IMR-90 (cell line): Measurements from ENCODE around the gene HNF1B. TPM values are rescaled to one million over a fixed set of nuclear protein-coding genes. Genes with fewer than 3 reads are reported as not detected.
A peak's percentile ranks its signal among the peaks of the same experiment; 100 is the strongest.

Source experiments
- ATAC-seq: fragments of 200-7000 bp; cut with Tn5 transposase; 2 replicates; pipeline ENCODE4 v1.9.1; 2020; ENCODE audit warnings: low read depth, mild to moderate bottlenecking, moderate library complexity
- BruUV-seq: library from RNA; stranded (reverse); fragments of 400-500 nt; replicated peaks from 2 replicates; lab custom pipeline; 2021; lab: Mats Ljungman, UMichigan
- CTCF ChIA-PET: fragments of 300-600 bp; formaldehyde crosslinking; extraction: SDS; loops from one replicate; lab custom pipeline; 2021; ENCODE audit warnings: antibody characterized with exemption; lab: Yijun Ruan, JAX
- POLR2A ChIA-PET: fragments of 300-600 bp; sonication (Branson Sonifier 250); formaldehyde crosslinking; loops from one replicate; lab custom pipeline; 2022; ENCODE audit warnings: antibody characterized with exemption; ENCODE audit not compliant: unreplicated experiment; lab: Charles Lee
- DNase-seq: peaks from one replicate; pipeline ENCODE4 v3.0.0; 2013
- H2AFZ ChIP-seq: replicated peaks from 2 replicates; pipeline ENCODE3; 2013; ENCODE audit warnings: low read length, mild to moderate bottlenecking; ENCODE audit not compliant: poor library complexity
- H2AK5ac ChIP-seq: 2 replicates; pipeline ENCODE4 v1.6.1; 2013; ENCODE audit warnings: low read depth, low read length, inconsistent platforms
- H2AK9ac ChIP-seq: replicated peaks from 2 replicates; pipeline ENCODE3; 2013; ENCODE audit warnings: mild to moderate bottlenecking, low read depth, low read length, moderate library complexity; ENCODE audit not compliant: poor library complexity
- H2BK120ac ChIP-seq: 2 replicates; pipeline ENCODE4 v1.6.1; 2013; ENCODE audit warnings: low read depth, low read length, inconsistent platforms
- H2BK15ac ChIP-seq: 3 replicates; pipeline ENCODE4 v1.6.1; 2013; ENCODE audit warnings: low read depth, low read length, inconsistent platforms
- H2BK20ac ChIP-seq: 2 replicates; pipeline ENCODE4 v1.6.1; 2013; ENCODE audit warnings: low read depth, mild to moderate bottlenecking, inconsistent platforms, low read length, moderate library complexity
- H2BK5ac ChIP-seq: 2 replicates; pipeline ENCODE4 v1.6.1; 2013; ENCODE audit warnings: mild to moderate bottlenecking, low read depth, low read length, inconsistent platforms; ENCODE audit not compliant: poor library complexity, severe bottlenecking
- H3K14ac ChIP-seq: replicated peaks from 2 replicates; pipeline ENCODE4 v1.6.1; 2013; ENCODE audit warnings: low read depth, low read length, inconsistent platforms
- H3K18ac ChIP-seq: 2 replicates; pipeline ENCODE4 v1.6.1; 2013; ENCODE audit warnings: low read depth, low read length, control low read depth
- H3K23ac ChIP-seq: 2 replicates; pipeline ENCODE4 v1.6.1; 2013; ENCODE audit warnings: low read depth, low read length, inconsistent platforms
- H3K27ac ChIP-seq: 2 replicates; pipeline ENCODE4 v1.5.1; 2013; ENCODE audit warnings: mild to moderate bottlenecking, control low read depth, low read length; ENCODE audit not compliant: insufficient read depth
- H3K27me3 ChIP-seq: 2 replicates; pipeline ENCODE4 v1.6.1; 2013; ENCODE audit warnings: low read length; ENCODE audit not compliant: control insufficient read depth, insufficient read depth
- H3K36me3 ChIP-seq: 2 replicates; pipeline ENCODE4 v1.6.1; 2013; ENCODE audit warnings: low read length, mixed read lengths; ENCODE audit not compliant: control insufficient read depth, insufficient read depth
- H3K4ac ChIP-seq: 2 replicates; pipeline ENCODE4 v1.6.1; 2013; ENCODE audit warnings: low read depth, low read length, inconsistent platforms
- H3K4me1 ChIP-seq: 2 replicates; pipeline ENCODE4 v1.6.1; 2013; ENCODE audit warnings: low read length, mixed read lengths; ENCODE audit not compliant: control insufficient read depth, insufficient read depth
- H3K4me2 ChIP-seq: 2 replicates; pipeline ENCODE4 v1.6.1; 2013; ENCODE audit warnings: low read depth, mild to moderate bottlenecking, control low read depth, low read length, moderate library complexity
- H3K4me3 ChIP-seq: 2 replicates; pipeline ENCODE4 v1.5.1; 2013; ENCODE audit warnings: low read depth, mild to moderate bottlenecking, control low read depth, low read length, moderate library complexity; ENCODE audit not compliant: insufficient read depth
- H3K56ac ChIP-seq: 2 replicates; pipeline ENCODE4 v1.6.1; 2013; ENCODE audit warnings: low read length, inconsistent platforms; ENCODE audit not compliant: insufficient read depth; ENCODE audit errors: extremely low read depth
- H3K79me1 ChIP-seq, 2 experiments: 2 replicates each; pipeline ENCODE4 v1.6.1; 2013; ENCODE audit warnings: low read length in 2 of 2, inconsistent platforms in 1 of 2, low read depth in 1 of 2
- H3K9ac ChIP-seq: 2 replicates; pipeline ENCODE4 v1.6.1; 2013; ENCODE audit warnings: low read depth, low read length, control low read depth
- H3K9me1 ChIP-seq: 2 replicates; pipeline ENCODE4 v1.6.1; 2013; ENCODE audit warnings: low read length, inconsistent platforms; ENCODE audit not compliant: insufficient read depth
- H3K9me3 ChIP-seq: 2 replicates; pipeline ENCODE4 v1.6.1; 2013; ENCODE audit warnings: low read length; ENCODE audit not compliant: control insufficient read depth, insufficient read depth
- H4K20me1 ChIP-seq: 2 replicates; pipeline ENCODE4 v1.6.1; 2013; ENCODE audit warnings: low read length, inconsistent platforms; ENCODE audit not compliant: insufficient read depth
- H4K5ac ChIP-seq: 2 replicates; pipeline ENCODE4 v1.6.1; 2013; ENCODE audit warnings: mild to moderate bottlenecking, low read depth, low read length, control low read depth
- H4K8ac ChIP-seq, 2 experiments: 2 replicates each; pipeline ENCODE4 v1.6.1; 2013; ENCODE audit warnings: low read depth in 2 of 2, low read length in 2 of 2, control low read depth in 1 of 2, inconsistent platforms in 1 of 2
- H4K91ac ChIP-seq: 2 replicates; pipeline ENCODE4 v1.6.1; 2013; ENCODE audit warnings: low read depth, low read length, inconsistent platforms; ENCODE audit not compliant: insufficient read depth
- CEBPB ChIP-seq: IDR thresholded peaks from 2 replicates; pipeline ENCODE4 v1.6.1; 2012; ENCODE audit warnings: low read depth, low read length, improper control_type of control experiment
- ELK1 ChIP-seq: fragments of 150-350 bp; IDR thresholded peaks from 2 replicates; pipeline ENCODE4 v1.6.1; 2016; ENCODE audit warnings: low read depth, mild to moderate bottlenecking, low read length, moderate library complexity, borderline replicate concordance
- FOS ChIP-seq: fragments of 150-350 bp; IDR thresholded peaks from 2 replicates; pipeline ENCODE4 v1.6.1; 2016; ENCODE audit warnings: low read depth, low read length
- MXI1 ChIP-seq: IDR thresholded peaks from 2 replicates; pipeline ENCODE4 v1.6.1; 2012; ENCODE audit warnings: low read depth, mild to moderate bottlenecking, low read length, moderate library complexity, borderline replicate concordance
- POLR2A ChIP-seq: IDR thresholded peaks from 2 replicates; pipeline ENCODE4 v1.6.1; 2012; ENCODE audit warnings: mild to moderate bottlenecking, low read depth, low read length
- USF2 ChIP-seq: fragments of 150-350 bp; IDR thresholded peaks from 2 replicates; pipeline ENCODE4 v1.6.1; 2017; ENCODE audit warnings: mild to moderate bottlenecking, antibody characterized with exemption, low read length, low read depth
- WGBS, 2 experiments: methylation state at CpG; one replicate each; pipeline versions ENCODE4 v1.1.5 to v1.1.7; 2013; ENCODE audit warnings: missing lambda C conversion rate in 2 of 2; ENCODE audit not compliant: insufficient read length in 1 of 2; ENCODE audit errors: extremely low coverage in 2 of 2; 5-methylcytosine and 5-hydroxymethylcytosine counted together
- dilution Hi-C: fragments of 300-500 bp; cut with HindIII; formaldehyde crosslinking; loops from one replicate; pipeline ENCODE4 v1.14.3; 2018; ENCODE audit warnings: low sequenced_read_pairs; ENCODE audit not compliant: unreplicated experiment
- in situ Hi-C: fragments of 300-500 bp; cut with MboI; formaldehyde crosslinking; loops from 3 replicates; pipeline ENCODE4 v1.14.3; 2019; ENCODE audit warnings: low sequenced_read_pairs, inconsistent platforms, mixed read lengths
- intact Hi-C: fragments of 100-400 bp; cut with micrococcal nuclease; formaldehyde crosslinking; loops from 2 replicates; pipeline ENCODE4 v1.10.0; 2022
- polyA plus RNA-seq, 3 experiments: library from polyadenylated mRNA; depleted of rRNA; stranded (reverse); fragments of >200 nt; gene quantifications; 2 replicates each; pipeline ENCODE4 v1.2.3, GENCODE V29; 2012; ENCODE audit warnings: low replicate concordance in 1 of 3
- total RNA-seq: library from RNA; depleted of rRNA; stranded (reverse); fragments of >200 nt; gene quantifications from 2 replicates; pipeline ENCODE4 v1.2.3, GENCODE V29; 2012

The HNF1B gene
- total and polyA plus RNA-seq, 2 of the 4 experiments (the other 2 are of a cell fraction) = not detected

GRCh38 chr17:37643118-37643766 lies 101.6 kb downstream of the HNF1B start, which contains the start of gene DDX52:
Gene DDX52 (minus strand): TSS chr17:37643446. CDS start chr17:37643420, 26 bp downstream.
- peak; percentile 99 for ATAC-seq
- Histone ChIP-seq H2AFZ (peak within 1 kb of the TSS; percentile 95), H3K27me3 (no peaks in the 10 kb centered on the region), H3K9me1 (no peaks in the 10 kb centered on the region; the same call in 1 of the 2 replicates), H3K27ac (peak within 1 kb of the TSS; percentile 94), H3K4me3 (peak within 1 kb of the TSS; percentile 80), H4K8ac (peak within 1 kb of the TSS; percentile 59 to 86), H3K79me1 (peaks cover 2 to 39% of the 10 kb centered on the region in 2 experiments; a peak in 2 of 4 replicates), H3K14ac (peak within 1 kb of the TSS; percentile 94), H3K18ac (peak within 1 kb of the TSS; percentile 63), H3K56ac (peak within 1 kb of the TSS; percentile 88), H3K4ac (peak within 1 kb of the TSS; percentile 87), H3K4me1 (peaks cover 3% of the 10 kb centered on the region; the same call in 1 of the 2 replicates), H3K23ac (peak within 1 kb of the TSS; percentile 95), H4K91ac (peak within 1 kb of the TSS; percentile 82), H2BK15ac (peak within 1 kb of the TSS; percentile 29; the same call in 1 of the 3 replicates), H4K5ac (peak within 1 kb of the TSS; percentile 59), H3K4me2 (peak within 1 kb of the TSS; percentile 89), H3K9me3 (no peaks in the 10 kb centered on the region), H4K20me1 (no peaks in the 10 kb centered on the region; the same call in 1 of the 2 replicates), H3K9ac (peak within 1 kb of the TSS; percentile 95), H2BK5ac (peak within 1 kb of the TSS; percentile 71), H2AK9ac (peak within 1 kb of the TSS; percentile 83), H2BK20ac (peak within 1 kb of the TSS; percentile 54), H2BK120ac (peak within 1 kb of the TSS; percentile 81), H3K36me3 (peaks cover 7% of the 10 kb centered on the region), H2AK5ac (peak within 1 kb of the TSS; percentile 61)
- TF ChIP-seq USF2 = no peak
- TF ChIP-seq CEBPB = peak; percentile 82
- TF ChIP-seq ELK1 = no peak
- TF ChIP-seq MXI1 = peak; percentile 73; the same call in 1 of the 2 replicates
- peak; percentile 80 for TF ChIP-seq POLR2A
- TF ChIP-seq FOS = no peak
- CTCF ChIA-PET = no interaction called here
- in situ Hi-C loops = loop anchor here (25.0 kb wide), 1 partner anchor 644 kb away; the partner anchor contains the start of gene MRPL45
- WGBS, 2 experiments = 0% methylated on average over 4 of the region's 43 CpGs; no CpG with 5 or more reads in 1 of the 2 experiments
- intact Hi-C loops = no loop called here
- POLR2A ChIA-PET = no interaction called here
- BruUV-seq = no TSS peak
- peak; percentile 85 for DNase-seq
- dilution Hi-C loops = no loop called here
